DND-41 (cell line): ENCODE results near the gene STAMBP.

Experiments used
- EZH2 ChIP-seq: IDR thresholded peaks from 3 replicates; pipeline ENCODE4 v1.6.1; 2012; ENCODE audit warnings: borderline replicate concordance, low read depth, mild to moderate bottlenecking, moderate library complexity, low read length, inconsistent platforms; ENCODE audit not compliant: severe bottlenecking
- TF ChIP-seq, protein P1 (sequence below): IDR thresholded peaks from 2 replicates; pipeline ENCODE4 v1.5.1; 2012; ENCODE audit warnings: borderline replicate concordance, low read length, moderate library complexity, mild to moderate bottlenecking; ENCODE audit not compliant: poor library complexity, severe bottlenecking; ENCODE audit errors: extremely low read depth

DNA sequence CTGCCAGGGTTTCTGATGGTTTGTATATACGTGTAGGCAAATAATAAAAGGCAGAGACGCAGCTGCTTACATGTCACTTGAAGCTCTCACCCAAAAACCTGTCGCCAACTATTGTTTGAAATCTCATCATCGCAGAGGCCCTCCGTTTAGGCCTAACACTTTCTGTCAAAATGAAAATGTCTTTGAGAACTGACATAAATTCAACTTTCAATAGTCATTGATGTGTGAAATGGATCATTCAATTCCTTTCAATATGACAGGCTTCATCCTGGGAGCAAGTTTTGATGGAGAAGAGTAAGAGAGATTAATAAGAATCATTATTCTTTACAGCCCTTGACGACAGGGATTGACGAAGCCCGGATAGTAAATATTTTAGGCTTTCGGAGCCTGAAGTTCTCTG, 66.7 kb downstream of the STAMBP start:
- TF ChIP-seq, protein P1, sequence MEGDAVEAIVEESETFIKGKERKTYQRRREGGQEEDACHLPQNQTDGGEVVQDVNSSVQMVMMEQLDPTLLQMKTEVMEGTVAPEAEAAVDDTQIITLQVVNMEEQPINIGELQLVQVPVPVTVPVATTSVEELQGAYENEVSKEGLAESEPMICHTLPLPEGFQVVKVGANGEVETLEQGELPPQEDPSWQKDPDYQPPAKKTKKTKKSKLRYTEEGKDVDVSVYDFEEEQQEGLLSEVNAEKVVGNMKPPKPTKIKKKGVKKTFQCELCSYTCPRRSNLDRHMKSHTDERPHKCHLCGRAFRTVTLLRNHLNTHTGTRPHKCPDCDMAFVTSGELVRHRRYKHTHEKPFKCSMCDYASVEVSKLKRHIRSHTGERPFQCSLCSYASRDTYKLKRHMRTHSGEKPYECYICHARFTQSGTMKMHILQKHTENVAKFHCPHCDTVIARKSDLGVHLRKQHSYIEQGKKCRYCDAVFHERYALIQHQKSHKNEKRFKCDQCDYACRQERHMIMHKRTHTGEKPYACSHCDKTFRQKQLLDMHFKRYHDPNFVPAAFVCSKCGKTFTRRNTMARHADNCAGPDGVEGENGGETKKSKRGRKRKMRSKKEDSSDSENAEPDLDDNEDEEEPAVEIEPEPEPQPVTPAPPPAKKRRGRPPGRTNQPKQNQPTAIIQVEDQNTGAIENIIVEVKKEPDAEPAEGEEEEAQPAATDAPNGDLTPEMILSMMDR, result no peak
- no peak for TF ChIP-seq EZH2
